GM12864 (cell line): Measurements from ENCODE around the gene TJAP1.

Experiments
- DNase-seq: peaks from one replicate; pipeline ENCODE4 v3.0.0-alpha.2; 2011; ENCODE audit warnings: low read depth
- H3K4me3 ChIP-seq: 2 replicates; pipeline ENCODE4 v1.5.1; 2011; ENCODE audit warnings: mild to moderate bottlenecking, low read depth, low read length, control low read depth
- CTCF ChIP-seq: IDR thresholded peaks from 2 replicates; pipeline ENCODE4 v1.5.1; 2011; ENCODE audit warnings: low read depth, mild to moderate bottlenecking, moderate library complexity, low read length, control low read depth, inconsistent platforms; ENCODE audit errors: missing control alignments

The TJAP1 gene

GRCh38 chr6:43434001-43434840 is 43.1 kb upstream of the TJAP1 start:
- TF ChIP-seq CTCF = no peak
- no peak overlapping the region for H3K4me3 ChIP-seq
- no peak for DNase-seq

GRCh38 chr6:43434943-43435342 is 42.4 kb upstream of the TJAP1 start:
- TF ChIP-seq CTCF = no peak
- no peak overlapping the region for H3K4me3 ChIP-seq
- DNase-seq = no peak

- TF ChIP-seq CTCF = no peak
- no peak overlapping the region for H3K4me3 ChIP-seq
- no peak for DNase-seq
These were observed 41.5 kb upstream of the TJAP1 start for GRCh38 chr6:43435682-43436437.

GRCh38 chr6:43436577-43437282 is 40.6 kb upstream of the TJAP1 start:
- H3K4me3 ChIP-seq = no peak overlapping the region
- DNase-seq = no peak
- TF ChIP-seq CTCF = no peak

- no peak for DNase-seq
- TF ChIP-seq CTCF = no peak
- H3K4me3 ChIP-seq = no peak overlapping the region
These were observed 39.7 kb upstream of the TJAP1 start for GRCh38 chr6:43437700-43438099.

- H3K4me3 ChIP-seq = no peak overlapping the region
- TF ChIP-seq CTCF = no peak
- DNase-seq = no peak
These were observed 34.4 kb upstream of the TJAP1 start for GRCh38 chr6:43442935-43443334.
